ENCODE measurements around the gene DLGAP1.
"Not testable (repeated sequence)": the region's sequence is repeated elsewhere in the genome, so short reads cannot be mapped to it uniquely, and the experiment has no call there.

Gene DLGAP1

DNA sequence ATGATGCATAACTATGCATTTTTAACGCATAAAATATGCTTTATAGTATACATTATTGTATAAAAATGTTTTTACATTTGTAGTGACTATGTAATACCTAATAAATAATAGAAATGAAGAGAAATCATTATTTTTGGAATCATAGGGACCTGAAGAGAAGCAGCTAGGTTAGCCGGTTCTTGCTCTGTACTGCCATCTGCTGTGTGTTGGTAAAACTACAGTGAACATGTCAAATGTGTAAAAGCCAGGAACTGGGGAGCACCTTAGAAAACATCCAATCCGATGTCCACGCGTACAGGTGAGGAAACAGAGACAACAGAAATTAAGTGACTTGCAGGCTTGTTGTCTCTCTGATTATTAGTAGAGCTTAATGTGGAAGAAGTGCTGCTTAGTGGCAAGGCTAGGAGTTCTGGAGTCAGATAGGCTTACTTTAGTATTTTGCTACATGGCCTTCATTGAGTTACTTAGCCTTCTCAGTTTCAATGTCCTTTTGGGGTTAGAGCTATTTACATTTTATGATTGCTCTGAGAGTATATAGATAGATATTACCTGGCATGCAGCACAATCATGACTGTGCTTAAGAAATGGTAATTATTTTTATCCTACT lies 386.5 kb downstream of the DLGAP1 start:
- peak; percentile 17 for DNase-seq

DNA sequence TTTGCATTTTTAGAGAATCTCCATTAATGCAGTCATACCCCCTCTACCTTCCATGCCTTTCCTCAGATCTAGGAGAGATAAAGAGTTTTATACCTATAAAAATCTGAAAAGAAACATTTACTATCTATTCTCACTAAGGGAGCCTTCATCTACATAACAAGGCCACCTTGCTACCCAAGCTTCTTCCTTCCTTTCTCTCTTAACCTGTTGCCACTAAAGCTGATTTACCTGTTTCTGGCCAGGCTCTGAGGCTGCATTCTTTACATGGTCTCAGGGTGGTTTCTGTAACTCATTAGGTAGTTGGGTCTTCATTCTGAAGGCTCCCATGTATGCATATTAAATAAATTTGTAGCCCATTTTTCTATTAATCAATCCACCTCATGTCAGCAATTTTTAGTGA lies 391.6 kb downstream of the DLGAP1 start:
- no peak for DNase-seq

DNA sequence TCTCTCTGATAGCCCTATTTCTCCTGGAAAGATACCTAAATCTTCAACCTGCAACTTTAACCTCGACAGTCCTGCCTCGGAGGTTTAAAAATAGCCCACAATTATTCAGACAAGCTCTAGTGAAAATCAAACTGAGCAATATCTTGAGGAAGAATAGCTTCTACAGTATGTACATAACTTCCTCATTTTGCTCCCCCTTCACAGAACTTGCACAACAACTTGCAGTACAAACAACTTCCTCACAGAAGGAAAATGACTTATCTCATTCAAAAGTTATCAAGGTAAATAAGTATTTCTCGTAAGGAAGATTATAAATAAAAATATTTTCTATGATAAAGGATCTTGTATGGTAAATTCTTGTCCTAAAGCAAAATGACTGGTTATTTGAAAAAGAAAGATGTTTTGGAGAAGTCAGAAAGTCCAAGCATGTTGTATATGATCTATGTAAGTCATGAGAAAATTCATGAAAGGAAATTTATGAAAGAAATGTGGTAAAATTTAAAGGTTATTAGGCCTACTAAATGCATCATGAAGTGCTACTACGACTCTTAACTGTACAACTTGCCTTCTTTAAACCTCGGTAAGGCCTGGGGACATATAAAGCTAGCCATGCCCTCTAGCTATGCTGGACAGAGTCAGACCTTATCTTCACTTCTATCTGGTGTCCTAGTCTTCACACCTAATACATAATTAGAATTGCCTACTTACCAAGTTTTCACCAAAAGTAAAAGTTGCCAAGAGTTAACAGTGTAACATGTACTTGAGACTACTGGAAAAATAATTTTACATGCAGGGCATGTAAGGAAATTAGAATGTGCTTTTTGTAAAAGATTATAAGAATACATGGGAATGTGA lies 394.5 kb downstream of the DLGAP1 start:
- no peak for DNase-seq

GRCh38 chr18:4058179-4058578 lies 396.9 kb downstream of the DLGAP1 start:
- no peak for DNase-seq

DNA sequence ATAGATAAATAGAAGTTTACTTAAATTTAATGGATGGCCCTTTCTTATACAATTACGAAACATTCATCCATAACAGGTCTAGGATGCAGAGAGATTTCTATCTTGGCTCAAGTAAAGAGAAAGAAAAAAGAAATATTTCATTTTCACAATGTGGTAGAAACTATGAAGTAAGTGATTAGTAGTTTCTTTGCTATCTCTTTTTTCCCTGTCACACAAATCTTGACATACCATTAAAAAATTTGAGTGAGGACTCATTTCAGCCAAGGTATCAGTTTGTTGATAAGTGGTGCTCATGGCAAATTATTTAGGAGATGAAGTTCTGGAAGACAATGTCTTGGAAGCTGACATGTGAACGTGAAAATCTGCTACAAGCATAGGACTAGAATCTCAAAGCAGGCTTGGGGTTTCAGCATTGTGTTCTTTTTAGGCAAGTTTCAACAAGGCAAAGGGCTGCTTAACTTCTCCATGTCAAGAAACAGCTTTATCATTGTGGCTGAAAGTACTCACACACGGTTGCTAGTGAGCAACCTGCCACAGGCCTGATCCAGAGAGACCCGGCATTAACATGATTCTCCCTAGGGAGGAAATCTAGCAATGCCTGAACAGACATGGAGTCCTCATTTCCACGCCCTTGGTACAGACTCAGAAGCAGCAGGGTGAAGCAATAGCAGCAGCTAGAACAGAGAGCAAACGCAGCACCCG lies 414.6 kb downstream of the DLGAP1 start:
- DNase-seq, result peak; percentile 94

GRCh38 chr18:4035521-4035920 lies 419.6 kb downstream of the DLGAP1 start:
- DNase-seq, result no peak

DNA sequence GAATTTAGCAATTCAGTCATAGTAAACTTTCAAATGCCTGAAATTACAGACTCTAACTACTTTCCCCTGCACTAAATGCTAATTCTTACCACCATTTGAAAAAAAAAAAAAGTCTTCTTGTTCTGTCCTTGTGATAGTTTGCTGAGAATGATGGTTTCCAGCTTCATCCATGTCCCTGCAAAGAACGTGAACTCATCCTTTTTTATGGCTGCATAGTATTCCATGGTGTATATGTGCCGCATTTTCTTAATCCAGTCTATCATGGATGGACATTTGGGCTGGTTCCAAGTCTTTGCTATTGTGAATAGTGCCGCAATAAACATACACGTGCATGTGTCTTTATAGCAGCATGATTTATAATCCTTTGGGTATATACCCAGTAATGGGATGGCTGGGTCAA lies 420.3 kb downstream of the DLGAP1 start:
- not testable (repeated sequence) for DNase-seq

DNA sequence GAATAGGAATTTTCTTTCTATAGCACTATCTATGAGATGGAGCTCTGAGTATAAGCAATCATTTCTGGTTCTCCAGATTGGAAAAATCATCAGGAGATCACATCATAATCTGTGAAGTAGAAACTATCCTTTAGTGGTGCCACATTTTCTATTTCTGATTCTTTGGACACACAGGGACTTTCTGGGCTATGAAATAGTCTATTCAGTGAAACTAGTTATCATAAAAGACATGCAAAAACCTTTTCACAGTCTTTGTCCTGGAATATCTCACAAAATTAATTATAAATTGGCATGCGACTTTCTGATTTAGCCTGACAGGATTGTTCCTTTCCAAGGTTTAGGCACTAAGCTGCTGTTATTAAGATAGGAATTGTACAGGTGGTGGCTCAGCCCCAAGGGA lies 428.6 kb downstream of the DLGAP1 start:
- DNase-seq, result no peak

- DNase-seq, result no peak
These were observed 430.4 kb downstream of the DLGAP1 start for GRCh38 chr18:4024702-4025101.

DNA sequence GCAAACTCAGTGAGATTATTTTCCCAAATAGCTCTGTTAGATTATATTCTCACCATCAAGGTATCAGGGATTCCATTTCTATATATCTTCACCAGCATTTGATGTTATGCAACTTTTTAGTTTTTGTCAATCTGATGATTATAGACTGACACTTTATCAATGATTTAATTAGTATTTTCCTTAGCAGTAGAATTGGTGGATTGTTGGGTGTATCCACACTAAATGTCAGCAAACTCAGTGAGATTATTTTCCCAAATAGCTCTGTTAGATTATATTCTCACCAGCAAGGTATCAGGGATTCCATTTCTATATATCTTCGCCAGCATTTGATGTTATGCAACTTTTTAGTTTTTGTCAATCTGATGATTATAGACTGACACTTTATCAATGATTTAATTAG lies 432.4 kb downstream of the DLGAP1 start:
- not testable (repeated sequence) for DNase-seq

DNA sequence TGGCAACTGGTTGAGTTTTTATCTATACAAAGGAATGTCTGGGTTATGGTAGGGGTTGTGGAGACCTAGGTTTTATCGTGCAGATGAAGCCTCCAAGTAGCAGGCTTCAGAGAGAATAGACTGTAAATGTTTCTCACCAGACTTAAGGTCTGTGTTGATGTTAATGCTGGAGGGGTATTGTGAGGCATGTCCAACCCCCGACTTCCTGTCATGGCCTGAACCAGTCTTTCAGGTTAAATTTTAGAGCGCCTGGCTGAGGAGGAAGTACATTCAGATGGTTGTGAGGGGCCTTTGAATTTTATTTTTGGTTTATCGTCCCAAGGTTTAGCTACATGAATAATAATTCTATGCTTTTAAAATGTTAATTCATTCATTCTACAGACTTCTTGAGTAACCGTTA lies 435.1 kb downstream of the DLGAP1 start:
- no peak for DNase-seq

DNA sequence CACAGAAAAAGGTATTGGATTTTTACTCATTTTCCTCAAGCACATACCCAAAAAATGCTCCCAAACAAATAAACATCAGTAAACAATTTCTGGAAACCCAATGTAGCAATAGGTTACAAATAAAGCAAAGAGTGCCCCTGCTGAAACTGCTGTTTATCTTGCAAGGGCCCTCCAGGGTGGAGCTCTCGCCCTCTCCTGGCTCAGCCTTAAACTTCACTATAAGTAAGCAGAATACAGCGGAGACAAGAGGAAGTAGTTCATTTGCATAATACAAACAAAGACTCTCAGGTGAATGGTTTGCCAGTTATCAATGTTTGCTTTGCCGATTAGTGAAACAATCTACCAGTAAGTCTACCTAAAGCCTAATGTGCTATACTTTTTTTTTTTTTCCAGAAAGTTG lies 437.6 kb downstream of the DLGAP1 start:
- no peak for DNase-seq

DNA sequence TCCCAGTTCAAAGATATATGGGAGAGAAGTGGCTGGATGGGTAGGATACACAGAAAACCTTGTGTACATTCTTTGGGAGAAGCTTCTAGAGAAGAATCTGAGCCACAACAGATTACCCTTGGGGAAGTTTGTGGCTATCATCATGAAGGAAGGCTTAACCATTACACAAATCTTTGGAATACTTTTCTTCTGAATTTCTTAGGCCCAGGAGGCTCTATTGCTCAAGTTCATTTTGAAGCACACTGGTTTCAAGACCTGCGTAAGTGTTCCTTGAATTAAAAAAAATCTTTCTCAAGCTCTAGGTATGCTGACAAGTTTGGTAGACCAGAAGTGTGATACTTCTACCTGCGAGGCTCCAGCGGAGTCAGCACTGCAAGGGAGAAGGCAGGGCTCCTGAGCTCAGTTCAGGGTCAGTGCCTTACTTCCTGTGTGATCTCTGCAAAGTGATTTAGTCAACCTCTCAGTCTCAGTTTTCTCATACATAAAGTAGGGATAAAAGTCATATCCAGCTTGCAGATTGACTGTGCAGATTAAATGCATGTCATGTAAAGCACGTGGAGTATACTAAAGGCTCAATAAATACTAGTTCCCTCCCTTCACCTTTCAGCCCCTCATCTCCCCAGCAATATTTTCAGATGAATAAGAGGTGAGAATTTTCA lies 438.6 kb downstream of the DLGAP1 start:
- DNase-seq, result no peak

DNA sequence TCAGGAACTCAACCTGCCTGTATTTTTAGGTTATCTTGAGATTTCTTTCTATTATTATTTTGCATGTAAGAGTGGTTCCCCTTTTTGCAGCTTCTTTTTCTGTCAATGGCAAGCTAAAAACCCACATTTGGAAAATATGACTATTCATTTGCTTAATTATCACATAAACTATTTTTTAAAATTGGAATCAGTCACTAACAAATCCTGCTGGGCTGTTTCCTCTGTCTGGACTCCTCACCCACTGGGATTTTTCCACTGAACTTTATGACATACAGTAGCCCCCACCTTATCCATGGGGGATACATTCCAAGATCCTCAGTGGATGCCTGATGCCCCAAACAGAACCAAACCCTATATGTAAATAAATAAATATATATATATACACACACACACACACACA lies 447.3 kb downstream of the DLGAP1 start:
- no peak for DNase-seq

DNA sequence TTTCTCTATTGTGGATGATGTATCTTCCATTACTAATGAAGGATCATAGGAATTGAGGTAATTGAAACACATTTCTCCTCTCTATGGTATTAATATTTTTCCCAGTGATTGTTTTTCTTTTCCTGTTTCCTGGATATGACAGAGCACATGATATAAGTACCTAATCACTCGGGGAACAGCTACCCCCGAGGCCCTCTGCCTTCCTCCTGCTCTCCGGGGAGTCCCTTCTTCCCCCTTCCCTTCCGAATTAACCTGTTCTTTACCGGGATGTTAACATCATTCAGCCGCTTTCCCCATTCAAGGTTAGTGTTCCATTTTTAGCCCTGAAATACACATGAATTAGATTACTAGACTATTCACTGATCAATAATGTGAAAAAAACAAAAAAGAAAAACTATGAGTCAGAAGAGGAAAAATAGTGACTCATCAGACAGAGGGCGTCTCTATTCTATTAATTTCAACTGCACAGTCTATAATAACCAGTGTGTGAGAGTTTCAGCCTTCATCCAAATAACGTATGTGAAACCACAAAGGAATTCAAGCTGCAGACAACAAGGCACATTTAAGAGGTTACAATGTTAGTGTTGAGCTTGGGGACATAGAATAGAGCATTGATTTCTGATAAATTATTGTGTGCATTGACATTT lies 450.8 kb downstream of the DLGAP1 start:
- DNase-seq, result no peak

GRCh38 chr18:3998698-3999333 lies 456.3 kb downstream of the DLGAP1 start:
- peak; percentile 45 for DNase-seq

DNA sequence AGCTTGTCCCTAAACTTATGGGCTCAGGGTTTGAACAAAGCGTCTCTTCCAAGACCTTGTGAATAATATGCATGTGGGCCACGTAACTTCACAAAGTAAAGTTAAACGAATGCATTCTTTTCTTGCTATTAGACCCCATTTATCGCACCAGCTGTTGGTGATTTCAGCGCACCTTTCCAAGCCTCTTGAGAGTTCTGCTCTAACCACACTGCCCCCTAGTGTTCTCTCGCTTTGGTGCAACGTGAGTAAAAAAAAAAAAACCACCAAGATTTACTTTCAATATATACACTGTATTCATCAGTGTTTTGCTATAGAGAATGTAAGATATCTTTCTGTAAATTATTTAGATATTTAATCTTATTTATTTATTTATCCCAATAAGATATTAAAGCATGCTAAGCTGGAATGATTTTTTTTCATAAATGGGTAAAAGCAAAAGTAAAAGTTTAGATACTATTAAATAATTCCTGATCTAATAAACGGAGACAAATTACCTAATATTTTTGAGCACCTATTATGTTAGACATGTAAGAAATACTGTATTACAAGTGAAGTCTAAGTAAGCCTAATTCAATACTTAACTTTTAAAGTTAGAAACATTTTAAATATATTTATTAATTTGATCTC lies 459.5 kb downstream of the DLGAP1 start:
- peak; percentile 76 for DNase-seq

DNA sequence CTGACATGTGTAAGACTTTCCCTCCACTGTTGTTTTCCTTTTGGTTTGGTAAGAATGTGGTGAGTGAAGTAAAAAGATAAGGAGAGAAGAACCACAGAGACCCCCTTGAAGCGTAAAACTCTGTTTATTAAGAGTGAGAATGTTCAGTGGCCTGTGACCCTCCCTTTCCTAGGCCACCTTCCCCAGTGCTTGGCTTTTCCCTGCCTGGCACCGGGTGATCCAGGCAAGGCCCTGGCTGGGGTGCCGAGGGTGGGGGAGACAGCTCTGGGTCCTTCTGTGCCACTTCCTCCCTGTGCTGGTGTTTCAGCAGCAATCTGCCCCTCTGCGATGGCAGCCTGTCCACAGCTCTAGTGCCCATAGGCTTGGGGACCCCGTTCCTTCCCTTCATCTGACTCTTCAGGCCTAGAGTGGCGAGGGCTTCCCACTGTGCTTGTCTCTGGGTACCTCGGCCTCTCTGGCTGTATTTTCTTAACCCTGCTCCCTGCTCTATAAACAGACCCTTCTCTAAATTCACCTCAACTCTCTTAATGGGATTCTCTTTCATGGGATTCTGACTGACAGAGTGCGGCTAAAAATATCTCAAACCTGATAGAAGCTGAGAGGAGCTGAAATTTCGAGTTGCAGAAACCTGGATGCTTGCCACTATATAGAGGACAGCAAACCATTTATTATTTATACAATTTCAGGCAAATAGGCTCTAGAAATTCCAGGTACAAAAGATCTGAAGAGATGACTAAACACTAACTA lies 461.0 kb downstream of the DLGAP1 start:
- no peak for DNase-seq

GRCh38 chr18:3985664-3986063 lies 469.4 kb downstream of the DLGAP1 start:
- DNase-seq, result no peak

DNA sequence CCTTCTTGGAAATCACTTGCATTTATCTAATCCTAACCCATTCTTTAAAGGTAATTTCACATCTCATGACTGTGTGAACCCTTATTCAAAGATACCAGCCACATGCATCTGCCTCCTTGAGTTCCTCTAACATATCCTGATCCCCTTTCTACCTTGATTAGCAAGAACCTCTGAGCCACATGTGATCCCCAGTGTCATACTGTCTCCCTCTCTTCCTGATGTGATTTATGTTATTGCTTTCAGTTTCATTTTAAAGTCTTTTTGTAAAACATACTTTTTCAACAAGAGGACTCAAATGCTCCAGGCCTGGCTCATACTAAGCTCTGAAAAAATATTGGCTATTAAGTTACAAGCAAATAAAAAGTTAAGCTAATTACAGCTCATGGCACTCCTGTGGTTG lies 470.1 kb downstream of the DLGAP1 start:
- no peak for DNase-seq

GRCh38 chr18:3984163-3984757 lies 470.8 kb downstream of the DLGAP1 start:
- DNase-seq, result no peak
